Measurements from ENCODE around the gene ZNF346.
"Not testable (repeated sequence)": the region's sequence is repeated elsewhere in the genome, so short reads cannot be mapped to it uniquely, and the experiment has no call there.

ZNF346 gene, protein sequence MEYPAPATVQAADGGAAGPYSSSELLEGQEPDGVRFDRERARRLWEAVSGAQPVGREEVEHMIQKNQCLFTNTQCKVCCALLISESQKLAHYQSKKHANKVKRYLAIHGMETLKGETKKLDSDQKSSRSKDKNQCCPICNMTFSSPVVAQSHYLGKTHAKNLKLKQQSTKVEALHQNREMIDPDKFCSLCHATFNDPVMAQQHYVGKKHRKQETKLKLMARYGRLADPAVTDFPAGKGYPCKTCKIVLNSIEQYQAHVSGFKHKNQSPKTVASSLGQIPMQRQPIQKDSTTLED

DNA sequence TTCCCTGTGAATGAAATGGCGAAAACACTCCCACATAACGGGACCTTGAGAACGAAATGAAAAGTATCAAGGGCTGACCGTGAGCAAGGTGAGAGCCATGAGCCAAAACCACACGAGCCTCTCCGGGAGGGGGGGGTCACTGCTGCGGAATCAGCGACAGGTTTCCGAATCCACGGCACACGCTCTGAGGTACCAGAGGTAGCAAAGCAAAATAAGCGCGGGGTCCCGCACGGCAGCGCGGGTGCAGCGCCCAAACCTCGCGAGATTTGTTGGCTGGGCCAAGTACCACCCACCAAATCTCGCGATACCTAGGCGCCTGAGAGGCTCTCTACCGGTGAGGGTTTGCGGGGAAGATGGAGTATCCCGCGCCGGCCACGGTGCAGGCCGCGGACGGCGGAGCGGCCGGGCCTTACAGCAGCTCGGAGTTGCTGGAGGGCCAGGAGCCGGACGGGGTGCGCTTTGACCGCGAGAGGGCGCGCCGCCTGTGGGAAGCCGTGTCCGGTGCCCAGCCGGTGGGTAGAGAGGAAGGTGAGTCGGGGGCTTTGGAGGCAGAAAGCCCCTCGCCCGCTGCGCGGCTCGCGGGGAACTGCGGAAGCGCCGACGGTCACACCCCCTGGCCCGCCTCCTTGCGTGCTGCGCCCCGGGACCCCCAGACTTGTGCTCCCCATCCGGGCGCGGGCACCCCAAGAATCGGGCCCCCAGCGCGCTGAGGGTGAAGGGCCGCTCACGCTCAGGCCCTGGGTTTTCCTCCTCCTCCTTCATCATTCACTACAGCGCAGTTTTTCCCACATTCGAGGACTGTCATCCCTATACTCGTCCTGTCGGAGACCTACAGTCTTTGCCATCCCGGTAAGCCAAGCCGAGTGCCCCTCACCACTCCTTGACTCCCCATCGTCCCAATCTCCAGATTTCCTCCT lies at the start of gene ZNF346:
TSS of gene ZNF346 (plus strand) at position 311 of the 917 bp plus-strand sequence. CDS start at position 354, 43 bp downstream.
- peak; percentile 95 for DNase-seq

DNA sequence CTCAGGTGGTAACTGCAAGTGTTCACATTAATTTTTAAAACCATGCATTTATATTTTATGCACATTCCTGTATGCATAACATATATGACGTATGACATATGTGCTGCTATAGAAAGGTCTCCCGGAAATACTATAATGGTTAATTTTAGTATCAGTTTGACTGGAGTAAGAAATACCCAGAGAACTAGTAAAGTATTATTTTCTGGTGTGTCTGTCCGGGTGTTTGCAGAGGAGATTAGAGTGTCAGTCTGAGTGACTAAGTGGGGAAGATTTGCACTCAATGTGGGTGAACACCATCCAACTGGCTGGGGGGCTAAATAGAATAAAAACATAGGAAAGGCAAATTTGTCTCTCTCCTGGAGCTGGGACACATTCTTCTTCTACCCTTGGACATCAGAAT lies 42.8 kb upstream of the ZNF346 start:
- no peak for DNase-seq

DNA sequence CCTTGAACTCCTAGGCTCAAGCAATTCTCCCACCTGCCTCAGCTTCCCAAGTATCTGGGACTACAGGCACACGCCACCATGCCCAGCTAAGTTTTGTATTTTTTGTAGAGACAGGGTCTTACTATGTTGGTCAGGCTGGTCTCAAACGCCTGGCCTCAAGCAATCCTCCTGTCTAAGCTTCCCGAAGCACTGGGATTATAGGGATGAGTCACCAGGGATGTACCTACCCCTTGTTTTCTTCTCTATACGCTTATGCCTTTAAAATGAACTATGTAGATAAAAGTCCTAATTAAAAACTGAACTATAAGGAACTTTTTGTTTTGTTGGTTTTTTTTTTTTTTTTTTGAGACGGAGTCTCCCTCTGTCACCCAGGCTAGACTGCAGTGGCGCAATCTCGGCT lies 41.7 kb upstream of the ZNF346 start:
- no peak for DNase-seq

DNA sequence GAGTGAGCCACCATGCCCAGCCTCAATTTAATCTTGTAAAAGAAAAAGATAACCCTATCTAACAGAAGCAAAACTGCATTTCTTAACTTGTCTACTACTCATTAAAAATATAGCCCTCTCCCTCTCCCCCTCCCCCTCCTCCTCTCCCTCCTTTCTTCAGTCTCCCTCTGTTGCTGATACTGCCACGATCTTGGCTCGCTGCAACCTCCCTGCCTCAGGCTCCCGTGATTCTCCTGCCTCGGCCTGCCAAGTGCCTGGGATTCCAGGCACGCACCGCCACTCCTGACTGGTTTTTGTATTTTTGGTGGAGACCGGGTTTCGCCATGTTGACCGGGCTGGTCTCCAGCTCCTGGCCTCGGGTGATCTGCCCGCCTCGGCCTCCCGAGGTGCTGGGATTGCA lies 39.4 kb upstream of the ZNF346 start:
- not testable (repeated sequence) for DNase-seq

DNA sequence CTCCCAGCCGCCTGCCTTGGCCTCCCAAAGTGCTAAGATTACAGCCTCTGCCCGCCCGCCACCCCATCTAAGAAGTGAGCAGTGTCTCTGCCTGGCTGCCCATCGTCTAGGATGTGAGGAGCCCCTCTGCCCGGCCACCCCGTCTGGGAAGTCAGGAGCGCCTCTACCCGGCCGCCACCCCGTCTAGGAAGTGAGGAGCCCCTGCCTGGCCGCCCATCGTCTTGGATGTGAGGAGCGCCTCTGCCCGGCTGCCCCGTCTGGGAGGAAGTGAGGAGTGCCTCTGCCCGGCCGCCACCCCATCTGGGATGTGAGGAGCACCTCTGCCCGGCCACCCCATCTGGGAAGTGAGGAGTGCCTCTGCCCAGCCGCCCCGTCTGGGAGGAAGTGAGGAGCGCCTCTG lies 38.9 kb upstream of the ZNF346 start:
- DNase-seq, result not testable (repeated sequence)

DNA sequence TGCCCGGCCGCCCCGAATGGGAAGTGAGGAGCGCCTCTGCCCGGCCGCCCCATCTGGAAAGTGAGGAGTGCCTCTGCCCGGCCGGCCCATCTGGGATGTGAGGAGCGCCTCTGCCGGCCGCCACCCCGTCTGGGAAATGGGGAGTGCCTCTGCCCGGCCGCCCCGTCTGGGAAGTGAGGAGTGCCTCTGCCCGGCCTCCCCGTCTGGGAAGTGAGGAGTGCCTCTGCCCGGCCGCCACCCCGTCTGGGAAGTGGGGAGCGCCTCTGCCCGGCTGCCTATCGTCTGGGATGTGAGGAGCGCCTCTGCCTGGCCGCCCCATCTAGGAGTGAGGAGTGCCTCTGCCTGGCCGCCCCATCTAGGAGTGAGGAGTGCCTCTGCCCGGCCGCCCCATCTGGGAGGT lies 38.3 kb upstream of the ZNF346 start:
- not testable (repeated sequence) for DNase-seq

DNA sequence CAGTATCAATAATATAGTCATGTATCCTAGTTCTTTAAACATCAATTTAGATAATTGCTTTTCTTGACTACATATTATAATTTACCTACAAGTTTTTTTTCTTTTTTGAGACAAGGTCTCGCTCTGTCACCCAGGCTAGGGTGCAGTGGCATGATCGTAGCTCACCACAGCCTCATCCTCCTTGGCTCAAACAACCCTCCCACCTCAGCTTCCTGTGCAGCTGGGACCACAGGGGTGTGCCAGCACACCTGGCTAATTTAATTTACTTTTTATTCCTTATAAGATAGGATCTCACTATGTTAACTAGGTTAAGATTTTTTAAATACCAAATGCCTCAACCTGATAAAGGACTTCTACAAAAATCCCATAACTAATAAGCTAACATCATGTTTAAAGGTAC lies 37.0 kb upstream of the ZNF346 start:
- DNase-seq, result no peak

DNA sequence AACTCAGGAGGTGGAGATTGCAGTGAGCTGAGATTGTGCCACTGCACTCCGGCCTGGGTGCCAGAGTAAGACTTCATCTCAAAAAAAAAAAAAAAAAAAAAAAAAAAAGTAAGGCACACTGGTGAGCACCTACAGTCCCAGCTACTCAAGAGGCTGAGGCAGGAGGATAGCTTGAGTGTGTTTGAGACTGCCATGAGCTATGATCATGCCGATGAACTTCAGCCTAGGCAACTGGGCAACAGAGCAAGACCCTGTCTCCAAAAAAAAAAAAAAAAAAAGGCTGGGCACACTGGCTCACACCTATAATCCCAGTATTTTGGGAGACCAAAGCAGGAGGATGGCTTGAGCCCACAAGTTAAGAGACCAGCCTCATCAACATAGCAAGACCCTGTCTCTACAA lies 36.2 kb upstream of the ZNF346 start:
- no peak for DNase-seq

DNA sequence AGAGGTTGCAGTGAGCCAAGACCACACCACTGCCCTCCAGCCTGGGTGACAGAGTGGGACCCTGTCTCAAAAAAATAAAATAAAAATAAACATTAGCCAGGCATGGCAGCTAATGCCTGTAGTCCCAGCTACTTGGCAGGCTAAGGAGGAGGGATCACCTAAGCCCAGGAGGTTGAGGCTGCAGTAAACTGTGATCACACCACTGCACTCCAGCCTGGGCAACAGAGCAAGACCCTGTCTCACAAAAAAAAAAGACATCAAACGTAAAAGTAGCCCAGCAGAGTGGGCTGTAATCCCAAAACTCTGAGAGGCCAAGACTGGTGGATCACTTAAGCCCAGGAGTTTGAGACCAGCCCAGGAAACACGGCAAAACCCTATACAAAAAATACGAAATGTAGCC lies 34.9 kb upstream of the ZNF346 start:
- no peak for DNase-seq

DNA sequence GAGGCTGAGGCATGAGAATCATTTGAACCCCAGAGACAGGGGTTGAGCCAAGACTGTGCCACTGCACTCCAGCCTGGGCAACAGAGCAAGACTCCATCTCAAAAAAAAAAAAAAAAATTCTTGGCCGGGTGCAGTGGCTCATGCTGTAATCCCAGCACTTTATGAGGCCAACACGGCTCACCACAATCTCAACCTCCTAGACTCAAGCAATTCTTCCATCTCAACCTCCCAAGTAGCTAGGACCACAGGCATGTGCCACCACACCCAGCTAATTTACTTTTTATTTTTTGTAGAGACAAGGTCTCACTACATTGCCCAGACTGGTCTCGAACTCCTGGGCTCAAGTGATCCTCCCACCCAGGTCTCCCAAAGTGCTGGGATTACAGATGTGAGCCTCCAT lies 29.4 kb upstream of the ZNF346 start:
- DNase-seq, result not testable (repeated sequence)

DNA sequence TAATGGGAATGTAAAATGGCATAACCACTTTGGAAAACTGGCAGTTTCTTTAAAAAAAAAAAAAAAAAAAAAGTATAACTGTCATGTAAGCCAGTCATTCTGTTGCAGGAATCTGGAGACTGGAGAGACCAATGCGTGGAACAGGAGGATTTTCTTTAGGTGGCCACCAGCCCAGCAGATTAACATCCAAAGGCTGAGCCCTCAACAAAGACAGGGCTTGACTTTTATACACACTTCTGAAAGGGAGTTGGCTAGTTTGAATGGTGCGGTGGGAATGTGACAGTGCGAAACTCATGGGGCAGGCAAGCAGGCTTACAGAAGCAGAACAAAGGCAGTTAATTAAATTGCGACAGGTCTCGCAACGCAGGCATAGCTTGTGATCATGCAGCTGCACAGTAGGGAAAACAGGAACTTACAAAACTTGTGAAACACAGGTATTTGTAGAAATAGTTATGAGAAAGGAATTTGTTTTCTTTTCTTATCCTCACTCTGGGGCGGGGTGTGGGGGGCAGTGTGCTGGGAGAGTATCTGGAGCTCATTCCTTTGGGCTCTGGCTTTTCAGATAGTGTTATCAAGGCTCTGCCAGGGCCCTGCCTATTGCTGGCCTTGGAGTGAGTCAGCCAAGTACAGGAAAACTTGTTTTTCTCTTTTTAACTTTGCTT lies 27.9 kb upstream of the ZNF346 start:
- DNase-seq, result peak; percentile 24

DNA sequence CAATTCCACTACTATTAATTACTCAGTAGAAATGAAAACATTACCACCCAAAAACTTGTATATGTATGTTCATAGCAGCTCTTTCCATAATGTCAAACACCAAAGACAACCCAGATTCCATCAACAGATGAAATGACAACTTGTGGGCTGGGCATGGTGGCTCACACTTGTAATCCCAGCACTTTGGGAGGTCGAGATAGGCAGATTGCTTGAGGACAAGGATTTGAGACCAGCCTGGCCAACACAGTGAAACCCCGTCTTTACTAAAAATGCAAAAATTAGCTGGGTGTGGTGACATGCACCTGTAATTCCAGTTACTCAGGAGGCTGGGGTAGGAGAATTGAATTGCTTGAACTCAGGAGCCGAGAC lies 27.4 kb upstream of the ZNF346 start:
- DNase-seq, result no peak

DNA sequence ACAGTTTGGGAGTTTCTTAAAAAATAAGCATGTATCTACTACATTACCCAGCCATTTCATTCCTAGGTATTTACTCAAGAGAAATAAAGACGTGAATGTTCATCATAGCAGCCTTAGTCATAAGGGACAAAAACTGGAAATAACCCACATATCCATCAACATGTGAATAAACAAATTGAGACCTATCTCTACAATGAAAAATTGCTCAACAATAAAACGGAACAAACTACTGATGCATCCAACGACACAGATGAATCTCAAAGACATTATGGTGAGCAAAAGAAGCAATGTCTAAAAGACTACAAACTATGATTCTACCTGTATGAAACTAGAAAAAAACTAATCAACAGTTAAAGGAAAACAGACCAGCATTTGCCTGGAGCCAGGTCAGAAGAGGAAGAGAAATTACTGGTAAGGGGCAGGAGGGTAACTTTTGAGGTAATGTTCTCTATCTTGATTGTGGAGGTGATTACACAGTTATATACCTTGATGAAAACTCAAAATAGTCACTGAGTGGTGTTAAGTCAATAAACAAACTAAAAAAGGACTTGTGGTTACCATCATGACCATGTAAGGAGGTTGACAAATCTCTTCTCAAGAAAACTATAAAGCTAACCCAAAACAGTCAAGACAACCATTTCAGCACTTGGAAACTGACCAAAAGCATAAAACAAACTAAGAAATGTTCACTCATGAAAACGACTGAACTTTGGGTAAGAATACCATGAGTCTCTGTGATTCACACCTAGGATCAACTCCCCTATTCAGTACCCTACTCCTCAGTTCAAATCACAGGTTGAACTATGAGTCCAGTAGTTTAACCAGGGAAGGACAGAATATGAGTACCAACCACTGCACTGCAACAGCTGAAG lies 26.4 kb upstream of the ZNF346 start:
- DNase-seq, result no peak

DNA sequence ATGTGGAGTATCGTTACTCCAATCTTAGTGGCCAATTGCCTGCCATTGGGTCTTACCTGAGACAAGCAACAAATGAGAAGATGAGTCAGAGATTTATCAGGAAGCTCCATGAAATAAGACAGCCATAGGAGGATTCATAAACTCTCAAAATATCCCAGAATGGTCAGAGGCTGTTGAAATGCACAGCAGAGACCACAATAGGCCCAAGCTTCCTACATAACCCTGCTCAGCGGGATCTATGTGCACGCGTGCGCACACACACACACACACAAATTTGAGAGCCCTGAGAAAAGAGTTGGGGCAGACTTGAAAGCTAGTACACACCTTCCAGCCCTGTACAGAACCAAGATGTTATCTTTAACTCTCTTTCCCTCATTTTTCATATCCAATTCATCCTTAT lies 25.7 kb upstream of the ZNF346 start:
- DNase-seq, result no peak

DNA sequence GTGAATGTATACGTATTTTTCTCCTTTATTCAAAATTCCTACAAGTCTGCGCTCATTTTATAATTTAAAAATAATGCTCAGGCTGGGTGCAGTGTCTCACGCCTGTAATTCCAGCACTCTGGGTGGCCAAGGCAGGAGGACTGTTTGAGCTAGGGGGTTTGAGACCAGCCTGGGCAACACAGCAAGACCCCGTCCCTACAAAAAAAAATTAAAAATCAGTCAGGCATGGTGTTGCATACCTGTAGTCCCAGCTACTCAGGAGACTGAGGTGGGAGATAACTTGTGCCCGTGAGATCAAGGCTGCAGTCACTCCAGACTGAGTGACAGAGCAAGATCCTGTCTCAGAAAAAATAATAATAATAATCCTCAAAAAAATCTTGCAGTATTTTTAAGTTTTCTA lies 23.7 kb upstream of the ZNF346 start:
- DNase-seq, result peak; percentile 4

DNA sequence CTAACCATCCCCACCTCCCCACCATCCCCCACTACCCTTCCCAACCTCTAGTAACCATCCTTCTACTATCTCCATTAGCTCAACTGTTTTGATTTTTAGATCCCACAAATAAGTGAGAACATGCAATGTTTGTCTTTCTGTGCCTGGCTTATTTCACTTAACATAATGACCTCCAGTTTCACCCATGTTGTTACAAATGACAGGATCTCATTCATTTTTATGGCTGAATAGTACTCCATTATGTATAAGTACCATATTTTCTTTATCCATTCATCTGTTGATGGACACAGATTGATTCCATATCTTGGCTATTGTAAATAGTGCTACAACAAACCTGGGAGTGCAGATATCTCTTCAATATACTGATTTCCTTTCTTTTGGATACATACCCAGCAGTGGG lies 23.0 kb upstream of the ZNF346 start:
- DNase-seq, result not testable (repeated sequence)

DNA sequence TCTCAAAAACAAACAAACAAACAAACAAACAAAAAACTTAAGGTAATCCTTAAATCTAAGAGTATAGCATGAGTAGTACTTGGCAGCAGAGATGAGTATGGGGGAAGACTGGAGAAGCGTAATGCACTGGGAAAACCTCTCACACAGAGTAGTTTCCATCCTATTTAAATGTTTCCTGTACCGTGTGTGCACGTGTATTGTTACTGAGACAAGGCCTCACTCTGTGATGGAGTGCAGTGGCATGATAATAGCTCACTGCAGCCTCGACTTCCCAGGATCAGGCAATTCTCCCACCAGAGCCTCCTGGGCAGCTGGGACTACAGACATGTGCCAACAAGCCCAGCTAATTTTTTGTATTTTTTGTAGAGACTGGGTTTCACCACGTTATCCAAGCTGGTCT lies 18.8 kb upstream of the ZNF346 start:
- DNase-seq, result no peak

DNA sequence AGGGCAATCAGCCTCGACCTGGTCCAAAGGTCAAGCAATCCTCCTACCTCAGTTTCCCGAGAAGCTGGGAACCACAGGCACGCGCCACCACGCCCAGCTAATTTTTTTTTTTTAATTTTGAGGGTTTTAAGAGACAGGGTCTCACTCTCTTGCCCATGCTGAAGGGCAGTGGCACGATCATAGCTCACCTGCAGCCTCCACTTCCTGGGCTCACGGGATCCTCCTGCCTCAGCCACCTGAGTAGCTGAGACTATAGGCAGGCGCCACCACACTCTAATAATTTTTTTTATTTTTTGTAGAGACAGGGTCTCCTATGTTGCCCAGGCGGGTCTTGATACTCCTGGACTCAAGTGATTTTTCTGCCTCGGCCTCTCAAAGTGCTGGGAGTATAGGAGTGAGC lies 17.5 kb upstream of the ZNF346 start:
- no peak for DNase-seq

DNA sequence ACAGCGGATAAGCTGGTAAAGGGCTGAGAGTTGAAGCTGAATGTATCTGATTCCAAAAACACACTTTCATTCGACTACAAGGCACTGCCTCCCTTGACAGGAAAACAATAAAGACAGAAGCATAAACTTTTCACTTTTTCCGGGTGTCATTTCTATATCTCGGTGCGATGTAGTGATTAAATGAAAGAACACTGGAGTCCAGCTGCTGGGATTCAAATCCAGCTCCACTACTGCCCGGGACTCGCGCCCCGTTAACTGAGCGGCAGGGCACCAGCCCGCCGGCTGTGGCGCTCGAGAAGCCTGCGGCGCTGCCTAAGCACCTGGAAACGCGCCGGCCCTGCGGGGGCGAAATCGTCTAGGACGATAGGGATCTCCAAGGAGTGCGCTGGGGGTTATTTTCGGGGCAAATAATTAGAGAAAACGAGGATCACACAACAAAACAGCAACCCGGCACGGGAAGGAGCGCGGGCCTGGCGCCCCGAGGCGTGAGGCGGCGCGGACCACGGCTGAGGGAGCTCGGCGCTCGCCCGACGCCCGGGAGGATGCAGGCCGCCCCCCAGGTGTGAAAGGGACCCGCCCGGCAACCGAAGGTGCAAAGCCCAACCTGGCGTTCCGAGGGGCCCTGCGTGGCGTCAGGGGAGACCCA lies 16.8 kb upstream of the ZNF346 start:
- peak; percentile 85 for DNase-seq

DNA sequence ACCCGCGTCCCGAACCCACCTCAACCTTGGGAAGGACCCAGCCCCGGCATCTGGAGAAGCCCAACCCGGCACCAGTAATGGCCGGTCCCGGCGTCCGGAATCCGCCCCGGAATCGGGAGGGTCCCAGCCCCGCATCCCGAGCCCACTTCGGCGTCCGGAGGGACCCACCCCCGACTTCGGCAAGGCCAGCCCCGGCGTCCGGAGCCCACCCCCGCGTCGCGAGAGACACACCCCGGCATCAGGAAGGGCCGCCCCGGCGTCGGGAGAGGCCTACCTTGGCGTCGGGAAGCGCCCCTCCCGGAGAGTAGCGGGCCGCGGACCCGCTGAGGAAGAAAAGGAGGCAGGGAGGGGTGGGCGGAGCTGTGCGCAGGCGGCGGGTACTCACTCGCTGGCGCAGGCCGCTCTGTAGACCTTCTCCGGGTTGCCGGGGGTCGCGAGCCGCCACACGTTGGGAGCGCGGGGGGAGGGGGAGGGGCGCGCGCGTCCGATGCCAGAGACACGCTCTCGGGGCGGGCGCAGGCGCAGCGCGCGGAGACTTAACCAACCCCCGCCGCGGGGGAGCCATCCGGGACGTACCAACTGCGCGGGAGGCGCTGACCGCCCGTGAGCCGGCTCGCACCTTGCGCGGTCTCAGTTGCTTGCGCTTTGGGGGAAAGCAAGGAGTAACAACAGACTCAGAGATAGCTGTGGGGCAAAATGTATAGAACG lies 16.1 kb upstream of the ZNF346 start, which contains the start of gene UIMC1:
TSS of gene UIMC1 (minus strand) at position 515 of the 708 bp plus-strand sequence. CDS start 24,164 bp downstream, outside the sequence.
- peak; percentile 98 for DNase-seq

DNA sequence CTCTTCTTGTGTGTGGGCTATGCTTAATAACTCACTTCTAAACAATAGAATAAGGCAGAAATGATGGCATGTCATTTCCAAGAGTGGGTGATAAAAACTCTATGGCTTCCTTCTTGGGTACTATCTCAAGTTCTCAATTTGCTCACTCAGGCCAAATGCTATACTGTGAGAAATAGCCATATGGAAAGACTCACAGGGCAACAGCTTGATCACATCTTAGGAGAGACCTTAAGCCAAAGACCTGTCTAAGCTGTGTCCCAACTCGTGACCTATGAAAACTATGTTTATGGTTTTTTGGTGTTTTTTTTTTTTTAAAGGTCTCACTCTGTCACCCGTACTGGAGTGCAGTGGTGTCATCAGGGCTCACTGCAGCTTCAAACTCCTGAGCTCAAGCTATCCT lies 13.8 kb upstream of the ZNF346 start:
- no peak for DNase-seq

All from activated CD8-positive, alpha-beta memory T cell treated with anti-CD3 and anti-CD28 coated beads for 24 hours (primary cell).